B cell (primary cell): Measurements from ENCODE around the gene NCAPG2. TPM values are rescaled to one million over a fixed set of nuclear protein-coding genes. Genes with fewer than 3 reads are reported as not detected.

Source experiments
- ATAC-seq: fragments of 200-7000 bp; cut with Tn5 transposase; one replicate; pipeline ENCODE4 v1.10.0; 2021; ENCODE audit warnings: low read depth, mild to moderate bottlenecking, moderate number of reproducible peaks, moderate library complexity
- CTCF ChIA-PET: fragments of 350-600 bp; sonication (Branson Sonifier 250); formaldehyde crosslinking; loops from one replicate; lab custom pipeline; 2021; ENCODE audit warnings: antibody characterized with exemption, inconsistent platforms; lab: Charles Lee
- POLR2A ChIA-PET: fragments of 350-600 bp; sonication (Branson Sonifier 250); formaldehyde crosslinking; loops from one replicate; lab custom pipeline; 2021; ENCODE audit warnings: antibody characterized with exemption; lab: Charles Lee
- DNase-seq: peaks from one replicate; pipeline ENCODE4 v3.0.0; 2013
- H2AFZ ChIP-seq: 2 replicates; pipeline ENCODE4 v1.6.1; 2012; ENCODE audit warnings: mild to moderate bottlenecking, low read depth, low read length; ENCODE audit not compliant: insufficient read depth, poor library complexity, severe bottlenecking
- H3K27ac ChIP-seq, 2 donors: 1 replicate in 1 of 2; 2 replicates in 1 of 2; pipeline ENCODE4 v1.5.1; 2012 to 2013; ENCODE audit warnings: low read length in 2 of 2, mild to moderate bottlenecking in 2 of 2, moderate library complexity in 1 of 2
- H3K27me3 ChIP-seq, 4 experiments: fragments of 200-600 bp in 1 of 4; sonication (generic) in 1 of 4; replicated peaks in 1 of 4; 1 replicate in 2 of 4; 2 replicates in 2 of 4; pipeline versions ENCODE4 v1.6.1 to v1.7.0; 2013 to 2016; ENCODE audit warnings: low read length in 3 of 4, mild to moderate bottlenecking in 2 of 4, mixed read lengths in 1 of 4, moderate library complexity in 1 of 4; ENCODE audit not compliant: insufficient read depth in 4 of 4, control insufficient read depth in 3 of 4; ENCODE audit errors: control extremely low read depth in 1 of 4
- H3K36me3 ChIP-seq, 2 experiments: replicated peaks in 1 of 2; 1 replicate in 1 of 2; 2 replicates in 1 of 2; pipeline versions ENCODE4 v1.6.1 to v1.7.1; 2013; ENCODE audit warnings: low read length in 1 of 2; ENCODE audit not compliant: insufficient read depth in 2 of 2, control insufficient read depth in 1 of 2; ENCODE audit errors: control extremely low read depth in 1 of 2, extremely low read depth in 1 of 2
- H3K4me1 ChIP-seq, 2 donors: fragments of 200-600 bp in 1 of 2; sonication (generic) in 1 of 2; 1 replicate in 1 of 2; 2 replicates in 1 of 2; pipeline versions ENCODE4 v1.5.1 to v1.6.1; 2013 to 2017; ENCODE audit warnings: low read length in 2 of 2; ENCODE audit not compliant: control insufficient read depth in 2 of 2, insufficient read depth in 2 of 2
- H3K4me2 ChIP-seq: replicated peaks from 2 replicates; pipeline ENCODE3; 2012; ENCODE audit warnings: mild to moderate bottlenecking, low read depth, low read length; ENCODE audit not compliant: poor library complexity, severe bottlenecking
- H3K4me3 ChIP-seq, 5 experiments: fragments of 200-600 bp in 1 of 5; sonication (generic) in 1 of 5; 1 replicate in 3 of 5; 2 replicates in 2 of 5; pipeline versions ENCODE4 v1.5.1 to v1.7.0; 2011 to 2016; ENCODE audit warnings: low read length in 4 of 5, mild to moderate bottlenecking in 4 of 5, low read depth in 2 of 5, control low read depth in 1 of 5, moderate library complexity in 1 of 5; ENCODE audit not compliant: insufficient read depth in 1 of 5; ENCODE audit errors: control extremely low read depth in 1 of 5, extremely low read depth in 1 of 5
- H3K79me2 ChIP-seq: fragments of 200-600 bp; sonication (generic); one replicate; pipeline ENCODE4 v1.6.0; 2016; ENCODE audit warnings: low read length; ENCODE audit not compliant: control insufficient read depth, insufficient read depth
- H3K9ac ChIP-seq: fragments of 200-600 bp; sonication (generic); 2 replicates; pipeline ENCODE4 v1.6.1; 2017; ENCODE audit warnings: mild to moderate bottlenecking, low read length, moderate library complexity
- H3K9me3 ChIP-seq, 3 donors: one replicate each; pipeline versions ENCODE4 v1.6.1 to v1.7.1; 2013; ENCODE audit warnings: low read length in 2 of 3; ENCODE audit not compliant: control insufficient read depth in 2 of 3, insufficient read depth in 1 of 3; ENCODE audit errors: control extremely low read depth in 1 of 3
- H4K20me1 ChIP-seq: 2 replicates; pipeline ENCODE4 v1.6.0; 2012; ENCODE audit warnings: mild to moderate bottlenecking, low read length; ENCODE audit not compliant: insufficient read depth, control insufficient read depth, poor library complexity, severe bottlenecking
- H3K27ac Mint-ChIP-seq: one replicate; pipeline ENCODE4 v1.8.0; 2021; ENCODE audit warnings: mixed read lengths
- H3K27me3 Mint-ChIP-seq: one replicate; pipeline ENCODE4 v1.8.0; 2021; ENCODE audit warnings: mixed read lengths
- H3K4me1 Mint-ChIP-seq: one replicate; pipeline ENCODE4 v1.8.0; 2021; ENCODE audit warnings: mixed read lengths
- H3K4me3 Mint-ChIP-seq: one replicate; pipeline ENCODE4 v1.8.0; 2021; ENCODE audit warnings: mixed read lengths
- H3K9me3 Mint-ChIP-seq: one replicate; pipeline ENCODE4 v1.8.0; 2022; ENCODE audit warnings: mixed read lengths; ENCODE audit not compliant: insufficient read depth
- CTCF ChIP-seq: fragments of 200-600 bp; IDR thresholded peaks from one replicate; pipeline ENCODE4 v1.8.0; 2022; ENCODE audit warnings: antibody characterized with exemption, mild to moderate bottlenecking
- EZH2 ChIP-seq: IDR thresholded peaks from 2 replicates; pipeline ENCODE4 v1.6.1; 2012; ENCODE audit warnings: borderline replicate concordance, low read depth, mild to moderate bottlenecking, moderate library complexity, low read length; ENCODE audit not compliant: insufficient read depth, poor library complexity, severe bottlenecking
- WGBS: methylation state at CpG from one replicate; pipeline ENCODE4 v1.1.5; 2013; ENCODE audit warnings: missing lambda C conversion rate; ENCODE audit not compliant: insufficient coverage; 5-methylcytosine and 5-hydroxymethylcytosine counted together
- intact Hi-C: fragments of 100-400 bp; cut with micrococcal nuclease; formaldehyde crosslinking; loops from one replicate; pipeline ENCODE4 v1.10.0; 2022
- polyA plus RNA-seq: library from polyadenylated mRNA; depleted of rRNA; stranded (reverse); fragments of >200 nt; gene quantifications from 2 replicates; pipeline ENCODE4 v1.2.3, GENCODE V29; 2012
- total RNA-seq, 2 donors: library from RNA; stranded (reverse); fragments of 120-200 nt in 1 of 2; gene quantifications; 1 replicate in 1 of 2; 2 replicates in 1 of 2; pipeline versions ENCODE4 v1.2.3 to v1.2.4, GENCODE V29; 2013 to 2022

The NCAPG2 gene
- total and polyA plus RNA-seq, 2 donors (not counting 1 experiment from before 2014, with no cell fraction given) = 2.9 to 9.8 TPM

- Histone ChIP-seq H3K27me3 (no peaks in the 10 kb centered on the region), H4K20me1 (no peaks in the 10 kb centered on the region), H3K79me2 (no peaks in the 10 kb centered on the region), H2AFZ (no peak overlapping the region), H3K4me3 (no peak overlapping the region), H3K9me3 (no peaks in the 10 kb centered on the region), H3K9ac (no peak overlapping the region), H3K36me3 (peaks cover 8 to 44% of the 10 kb centered on the region in 2 experiments), H3K4me2 (no peak overlapping the region), H3K27ac (no peak overlapping the region), H3K4me1 (no peaks in the 10 kb centered on the region)
- DNase-seq (no peak), ATAC-seq (no peak)
- POLR2A ChIA-PET = no interaction called here
- TF ChIP-seq CTCF (no peak), EZH2 (no peak)
- Mint-ChIP-seq H3K9me3 (no peaks in the 10 kb centered on the region), H3K4me3 (no peak overlapping the region), H3K27ac (no peak overlapping the region), H3K27me3 (no peaks in the 10 kb centered on the region), H3K4me1 (no peaks in the 10 kb centered on the region)
- WGBS = 97% methylated on average over 8 of the region's 12 CpGs
- CTCF ChIA-PET = no interaction called here
- intact Hi-C loops = no loop called here
Observed at GRCh38 chr7:158735935-158736334, 31.3 kb upstream of the NCAPG2 start.

GRCh38 chr7:158734861-158735260 lies 30.3 kb upstream of the NCAPG2 start:
- H3K9ac ChIP-seq = no peak overlapping the region
- H3K79me2 ChIP-seq = no peaks in the 10 kb centered on the region
- intact Hi-C loops = no loop called here
- Mint-ChIP-seq H3K4me3 (no peak overlapping the region), H3K4me1 (no peaks in the 10 kb centered on the region), H3K27me3 (no peaks in the 10 kb centered on the region), H3K9me3 (no peaks in the 10 kb centered on the region), H3K27ac (no peak overlapping the region)
- peaks cover 8 to 35% of the 10 kb centered on the region in 2 experiments for H3K36me3 ChIP-seq
- no peak overlapping the region for H3K4me2 ChIP-seq
- no peaks in the 10 kb centered on the region for H3K4me1 ChIP-seq
- no peaks in the 10 kb centered on the region for H3K27me3 ChIP-seq
- no peak overlapping the region for H3K27ac ChIP-seq
- WGBS = 100% methylated on average over 1 of the region's 6 CpGs
- POLR2A ChIA-PET = no interaction called here
- no peak overlapping the region for H2AFZ ChIP-seq
- CTCF ChIA-PET = no interaction called here
- DNase-seq (no peak), ATAC-seq (no peak)
- no peak for TF ChIP-seq CTCF
- no peak for TF ChIP-seq EZH2
- no peak overlapping the region for H3K4me3 ChIP-seq
- no peaks in the 10 kb centered on the region for H3K9me3 ChIP-seq
- H4K20me1 ChIP-seq = no peaks in the 10 kb centered on the region
